DMS153 treated with DMSO at 0.1 percent for 48 hours (cell line): ENCODE data around the gene SMIM3.

Experiments
- DNase-seq: peaks from one replicate; lab custom pipeline; 2025; ENCODE audit not compliant: unreplicated experiment; lab: John Stamatoyannopoulos, UW

SMIM3 gene

DNA sequence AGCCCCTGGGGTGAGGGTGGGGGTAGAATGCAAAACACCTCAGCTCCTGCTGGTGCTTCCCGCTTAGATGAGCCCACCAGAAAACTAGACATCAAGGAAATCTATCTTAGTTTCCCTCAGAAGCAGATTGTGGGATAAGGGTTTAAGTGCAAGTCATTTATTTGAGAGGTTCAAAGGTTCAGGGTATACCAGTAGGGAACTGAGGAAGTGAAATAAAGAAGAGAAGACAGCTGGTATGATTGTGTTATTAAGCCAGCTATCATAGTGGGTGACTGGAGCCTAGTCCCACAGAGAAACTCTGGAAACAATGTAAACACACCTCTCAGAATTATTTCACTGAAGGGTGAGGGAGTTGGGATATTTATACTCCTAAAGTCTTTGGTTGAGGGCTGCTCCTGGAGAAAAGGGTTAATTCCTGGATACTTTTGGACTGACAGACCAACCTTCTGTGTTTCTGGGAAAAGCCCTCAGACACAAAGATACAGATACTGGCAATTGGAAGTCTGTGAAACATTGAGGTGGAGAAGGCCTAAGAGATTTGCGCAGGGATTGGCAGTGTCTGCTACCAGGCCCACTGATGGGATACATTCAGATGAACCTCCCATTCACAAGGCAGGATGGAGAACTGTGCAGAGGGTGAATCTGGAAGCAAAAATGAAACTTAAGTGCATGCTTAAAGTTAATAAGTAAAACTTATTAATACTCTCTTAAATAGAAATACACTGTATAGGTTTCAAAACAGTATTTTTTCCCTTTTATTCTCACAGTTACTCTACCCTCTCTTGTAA lies 13.4 kb upstream of the SMIM3 start:
- no peak for DNase-seq

GRCh38 chr5:150765799-150766169 lies 12.8 kb upstream of the SMIM3 start:
- no peak for DNase-seq

DNA sequence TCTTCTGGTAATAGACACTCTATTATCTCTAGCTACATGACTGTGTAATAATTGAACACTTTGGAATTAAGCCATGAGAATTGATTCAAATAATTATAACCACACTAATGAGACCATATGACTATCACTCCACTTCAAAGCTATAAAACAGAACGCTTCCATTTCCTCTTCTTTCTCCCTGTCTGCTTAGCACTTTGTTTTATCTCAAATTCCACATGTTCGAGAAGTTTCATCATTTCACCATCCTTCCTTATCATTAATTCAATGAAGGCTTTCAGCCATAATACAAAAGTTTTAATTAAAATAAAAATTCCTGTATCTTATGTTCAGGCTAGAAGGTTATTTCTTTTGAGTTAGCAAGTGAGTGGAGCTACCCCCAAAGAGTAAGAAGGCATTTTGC lies 12.3 kb upstream of the SMIM3 start:
- no peak for DNase-seq

GRCh38 chr5:150771034-150771795 lies 7.3 kb upstream of the SMIM3 start:
- no peak for DNase-seq

DNA sequence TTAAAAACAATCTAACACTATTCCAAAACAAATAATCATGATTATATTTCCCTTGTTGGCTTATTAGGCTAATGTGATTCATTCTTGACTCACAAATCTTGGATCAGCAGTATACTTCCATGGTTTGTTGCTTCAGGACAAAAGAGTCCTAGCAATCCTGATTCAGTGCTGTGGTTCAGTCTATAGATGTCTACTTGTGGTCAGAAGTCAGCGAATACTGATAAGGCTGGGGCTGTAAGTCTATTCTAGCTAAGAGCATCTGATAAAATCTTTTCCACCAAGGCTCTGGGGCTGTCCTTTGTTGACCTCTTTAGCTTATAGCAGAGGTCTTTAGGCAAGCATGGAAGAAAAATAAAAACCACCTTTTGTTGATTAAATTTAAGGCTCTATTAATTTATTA lies 4.4 kb upstream of the SMIM3 start:
- no peak for DNase-seq

DNA sequence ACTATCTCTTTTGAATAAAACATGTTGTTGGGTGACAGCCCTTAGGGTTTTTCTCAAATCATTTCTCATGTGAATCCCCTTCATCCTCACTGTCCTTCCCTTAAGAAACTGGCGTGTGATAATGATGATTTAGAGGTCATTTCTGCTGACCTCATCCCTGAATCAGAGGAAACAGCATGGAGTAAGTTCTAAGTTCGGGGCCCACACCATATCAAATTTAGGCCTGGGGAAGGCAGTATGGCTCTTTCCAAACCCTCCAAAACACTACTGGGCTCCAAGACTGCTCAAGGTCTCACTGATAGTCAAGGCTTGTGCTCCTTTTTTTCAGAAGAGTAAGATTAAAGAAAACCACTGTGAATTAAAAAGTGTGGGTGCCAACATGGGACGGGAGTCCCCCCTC lies 872 bp upstream of the SMIM3 start:
- DNase-seq: no peak

DNA sequence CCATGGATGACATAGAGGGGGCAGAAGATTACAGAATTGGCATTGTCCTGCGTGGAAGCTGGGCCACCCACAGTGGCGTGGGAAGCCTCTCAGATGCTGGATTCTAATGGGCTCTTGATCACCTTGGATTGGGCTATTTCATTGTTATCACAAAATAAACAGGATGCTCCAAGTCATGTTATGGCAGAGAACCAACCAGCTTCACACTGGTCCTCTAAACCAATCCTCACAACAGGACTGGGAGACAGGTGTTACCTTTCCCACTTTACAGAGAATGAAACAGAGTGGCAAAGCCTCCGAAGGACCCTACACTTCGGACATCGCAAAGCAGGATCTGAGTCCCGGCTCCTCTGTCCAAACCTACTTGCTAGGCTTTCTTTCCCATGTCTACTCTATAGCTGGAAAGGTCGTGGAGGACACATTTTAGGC lies 455 bp upstream of the SMIM3 start:
- DNase-seq: no peak

- no peak for DNase-seq
Measured at GRCh38 chr5:150779397-150780186, 1.0 kb downstream of the SMIM3 start.

DNA sequence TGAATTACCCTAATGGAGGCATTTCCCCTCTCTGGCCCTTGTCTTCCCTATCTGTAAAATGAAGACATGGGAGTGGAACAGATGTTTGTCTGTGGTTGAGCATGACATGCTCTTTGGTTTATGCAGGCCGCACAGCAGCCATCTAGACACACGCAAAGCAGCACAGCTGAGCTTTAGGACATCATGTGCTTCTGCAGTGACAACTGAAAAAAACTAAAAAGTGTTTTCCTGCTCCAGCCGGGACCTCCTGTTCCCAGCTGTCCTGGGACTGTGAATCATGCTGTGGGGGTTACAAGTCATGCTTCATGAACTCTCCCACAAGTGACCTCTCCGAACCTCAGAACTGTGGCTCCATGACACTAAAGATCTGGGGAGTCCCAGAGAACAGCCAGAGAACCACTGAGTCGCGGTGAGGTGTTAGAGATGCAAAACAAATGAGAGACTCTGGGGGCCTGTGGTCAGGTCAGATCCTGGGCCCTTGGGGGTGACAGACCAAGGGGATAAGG lies 1.7 kb downstream of the SMIM3 start:
- no peak for DNase-seq

GRCh38 chr5:150780816-150781221 lies 2.3 kb downstream of the SMIM3 start:
- no peak for DNase-seq

DNA sequence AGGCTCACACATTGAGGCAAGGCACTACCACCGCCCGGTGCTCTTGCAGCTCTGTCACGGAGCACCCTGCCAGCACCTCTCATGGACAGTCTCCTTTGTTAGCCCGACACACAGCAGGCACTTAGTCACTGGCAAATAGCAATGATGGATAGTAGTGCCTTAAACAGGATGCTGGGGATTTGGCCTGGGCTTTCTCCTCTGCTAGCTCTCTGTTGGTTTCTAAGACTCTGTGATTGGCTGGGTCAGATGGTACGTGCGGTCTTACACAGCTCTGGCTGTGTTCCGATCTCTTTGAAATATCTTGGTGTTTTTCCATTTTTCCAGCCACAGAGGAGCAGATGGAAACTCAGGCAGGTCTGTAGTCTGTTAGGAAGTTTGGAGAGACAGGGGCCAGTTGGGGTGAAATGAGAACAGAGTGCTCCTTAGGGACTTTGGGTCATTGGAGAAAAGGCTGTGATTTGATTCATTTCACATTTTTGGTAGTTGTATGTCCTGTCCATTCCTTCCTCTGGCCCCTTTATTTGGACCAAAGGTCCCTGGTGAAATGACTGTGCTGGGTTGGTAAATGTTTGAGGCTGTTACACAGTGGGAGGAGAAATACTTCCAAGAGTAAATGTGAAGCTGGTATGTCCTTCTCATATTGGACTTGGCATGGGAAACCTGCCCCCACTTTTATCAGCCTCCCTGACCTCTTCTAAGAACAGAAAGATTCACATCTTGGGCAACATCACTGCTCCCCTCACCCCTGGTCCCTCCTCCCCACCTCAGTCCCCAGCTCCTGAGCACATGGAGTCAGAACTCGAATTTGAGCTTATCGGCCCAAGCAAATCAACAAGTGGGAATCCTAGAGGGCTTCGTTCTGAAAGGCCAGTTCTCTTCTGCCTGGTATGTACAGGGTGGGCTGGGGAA lies 3.4 kb downstream of the SMIM3 start:
- no peak for DNase-seq

DNA sequence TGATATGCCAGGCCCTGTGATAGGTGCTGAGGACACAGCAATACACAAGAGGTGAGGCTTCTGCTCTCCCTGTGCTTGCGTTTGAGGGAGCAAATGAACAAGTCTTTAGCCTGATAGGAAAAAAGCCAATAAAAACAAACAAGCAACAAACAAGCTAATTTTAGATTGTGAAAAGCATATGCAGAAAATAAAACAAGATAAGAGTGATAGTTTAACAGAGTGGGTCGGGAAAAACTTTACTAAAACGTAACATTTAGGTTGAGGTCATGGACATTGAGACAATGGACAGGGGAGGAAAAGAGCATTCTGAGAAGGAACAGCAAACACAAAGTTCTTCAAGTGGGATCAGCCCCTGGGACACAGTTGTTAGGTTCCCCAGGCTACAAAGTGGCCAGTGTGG lies 4.3 kb downstream of the SMIM3 start:
- no peak for DNase-seq

GRCh38 chr5:150783422-150783928 lies 4.9 kb downstream of the SMIM3 start:
- no peak for DNase-seq

- no peak for DNase-seq
Measured at GRCh38 chr5:150785950-150786349, 7.4 kb downstream of the SMIM3 start.

GRCh38 chr5:150786876-150787275 lies 8.3 kb downstream of the SMIM3 start:
- DNase-seq: no peak

DNA sequence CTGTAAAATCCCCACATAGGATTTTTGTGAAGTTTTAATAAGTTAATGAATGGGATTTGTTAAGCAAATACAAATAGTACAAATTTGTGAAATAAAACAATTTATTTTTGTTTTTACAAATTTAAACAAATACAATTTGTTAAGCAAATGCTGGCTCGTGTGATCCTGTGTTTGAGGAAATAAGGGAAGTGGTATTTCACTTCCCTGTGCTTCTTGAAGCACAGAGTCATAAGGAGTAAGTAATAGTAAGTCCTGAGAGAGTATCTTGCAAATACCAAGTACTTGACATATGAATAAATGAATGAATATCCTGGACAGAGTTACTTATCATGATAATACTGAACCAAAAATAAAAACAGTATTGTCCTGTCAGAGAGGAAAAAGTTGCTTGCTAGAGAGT lies 9.1 kb downstream of the SMIM3 start:
- no peak for DNase-seq

DNA sequence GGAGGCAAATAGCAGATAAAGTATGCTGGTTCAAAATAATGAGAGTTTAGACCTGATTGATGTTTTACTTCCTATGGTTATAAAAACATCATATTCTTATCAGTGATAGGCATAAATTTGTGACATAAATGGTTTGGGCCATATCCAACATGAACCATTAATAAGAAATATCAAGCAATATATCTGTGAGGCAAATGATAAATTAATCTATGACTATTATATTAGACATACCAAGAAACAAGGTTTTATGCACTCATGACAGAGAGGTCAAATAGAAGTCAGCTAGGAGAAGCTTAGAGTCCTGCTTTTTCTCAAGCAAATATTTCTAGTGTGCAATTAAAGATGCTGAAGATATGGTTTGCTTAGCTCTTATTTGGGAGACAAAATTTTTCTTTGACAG lies 10.4 kb downstream of the SMIM3 start:
- no peak for DNase-seq

DNA sequence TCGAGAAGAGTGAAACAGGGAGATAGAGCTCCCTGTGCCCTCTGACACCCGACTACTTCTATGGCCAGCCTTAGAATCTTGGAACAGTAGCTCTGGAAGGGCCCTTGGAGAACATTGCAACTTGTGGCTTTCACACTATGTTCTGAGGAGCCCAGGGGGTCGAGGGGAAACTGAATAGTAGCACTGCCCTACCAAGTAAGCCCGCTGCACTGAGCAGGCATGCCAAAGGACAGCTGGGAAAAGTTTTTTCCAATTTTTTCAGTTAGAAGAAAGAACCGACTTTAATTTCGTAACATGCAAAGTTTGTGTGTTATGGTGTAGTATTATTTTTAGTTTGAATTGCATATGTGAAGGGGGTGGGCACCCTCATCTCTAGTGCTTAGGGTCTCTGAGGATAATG lies 10.9 kb downstream of the SMIM3 start:
- no peak for DNase-seq

GRCh38 chr5:150789943-150790611 lies 11.5 kb downstream of the SMIM3 start:
- no peak for DNase-seq

DNA sequence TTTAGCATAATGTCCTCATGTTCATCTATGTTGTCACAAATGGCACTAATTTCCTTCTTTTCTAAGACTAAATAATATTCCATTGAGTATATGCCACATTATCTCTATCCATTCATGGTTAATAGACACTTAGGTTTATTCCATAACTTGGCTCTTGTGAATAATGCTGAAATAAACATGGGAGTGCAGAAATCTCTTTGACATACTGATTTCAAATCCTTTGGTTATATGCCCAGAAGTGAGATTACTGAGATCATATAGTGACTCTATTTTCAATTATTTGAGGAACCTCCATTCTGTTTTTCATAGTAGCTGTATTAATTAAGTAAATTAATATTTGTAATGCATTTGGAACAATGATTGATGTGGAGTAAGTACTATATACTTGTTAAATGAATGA lies 13.0 kb downstream of the SMIM3 start:
- no peak for DNase-seq
